M059J (cell line): ENCODE results near the gene CLEC11A. TPM values are rescaled to one million over a fixed set of nuclear protein-coding genes. Genes with fewer than 3 reads are reported as not detected.
A peak's percentile ranks its signal among the peaks of the same experiment; 100 is the strongest.
"Not testable (repeated sequence)": the region's sequence is repeated elsewhere in the genome, so short reads cannot be mapped to it uniquely, and the experiment has no call there.

ENCODE experiments used
- DNase-seq: peaks from one replicate; pipeline ENCODE4 v3.0.0-alpha.2; 2012; ENCODE audit warnings: low read depth
- total RNA-seq: library from RNA; depleted of rRNA; stranded (reverse); fragments of >200 nt; shearing (Covaris generic); gene quantifications from 2 replicates; pipeline ENCODE4 v1.2.3, GENCODE V29; 2014; rRNA removed

Gene CLEC11A
- total RNA-seq, 1 experiment from 2014 or later: 10.0 TPM

DNA sequence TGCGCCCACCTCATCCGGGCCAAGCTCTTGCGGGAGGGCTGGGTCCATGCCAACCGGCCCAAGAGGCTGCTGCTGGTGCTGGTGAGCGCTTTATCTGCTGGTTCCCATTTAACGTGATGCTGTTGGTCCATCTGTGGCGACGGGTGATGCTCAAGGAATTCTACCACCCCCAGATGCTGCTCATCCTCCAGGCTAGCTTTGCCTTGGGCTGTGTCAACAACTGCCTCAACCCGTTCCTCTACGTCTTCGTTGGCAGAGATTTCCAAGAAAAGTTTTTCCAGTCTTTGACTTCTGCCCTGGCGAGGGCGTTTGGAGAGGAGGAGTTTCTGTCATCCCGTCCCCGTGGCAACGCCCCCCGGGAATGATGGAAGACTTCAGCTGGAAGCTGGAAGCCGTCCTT, 35.9 kb downstream of the CLEC11A start:
- DNase-seq: not testable (repeated sequence)

DNA sequence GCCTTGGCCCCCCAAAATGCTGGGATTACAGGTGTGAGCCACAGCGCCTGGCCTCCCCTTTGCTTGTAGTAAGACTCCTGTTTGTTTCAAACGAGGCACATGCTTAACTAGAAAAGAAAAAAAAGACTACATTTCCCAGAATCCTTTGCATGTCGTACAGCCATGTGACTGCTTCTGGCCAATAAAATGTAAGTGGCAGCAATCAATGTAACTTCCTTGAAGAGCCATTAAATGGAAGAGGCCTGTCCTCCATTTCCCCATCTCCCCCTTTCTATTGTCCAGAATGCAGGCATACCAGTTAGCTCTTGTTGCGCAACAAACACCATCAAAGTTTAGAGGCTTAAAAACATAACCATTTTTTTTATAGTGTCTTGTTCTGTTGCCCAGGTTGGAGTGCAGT, 36.7 kb downstream of the CLEC11A start:
- no peak for DNase-seq

DNA sequence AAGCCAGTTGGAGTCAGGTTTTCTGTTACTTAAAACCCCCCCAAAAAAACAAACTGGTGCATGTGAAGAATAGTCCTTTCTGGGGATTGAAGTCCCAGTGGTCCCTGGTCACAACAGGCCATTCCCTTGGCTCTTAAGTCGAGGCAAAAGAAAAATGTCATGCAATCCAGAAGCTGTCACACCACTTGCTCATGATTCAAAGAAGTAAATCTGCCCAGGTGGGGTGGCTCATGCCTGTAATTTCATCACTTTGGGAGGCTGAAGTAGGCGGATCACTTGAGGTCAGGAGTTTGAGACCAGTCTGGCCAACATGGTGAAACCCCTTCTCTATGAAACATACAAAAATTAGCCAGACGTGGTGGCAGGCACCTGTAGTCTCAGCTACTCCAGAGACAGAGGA, 38.3 kb downstream of the CLEC11A start:
- DNase-seq: not testable (repeated sequence)

DNA sequence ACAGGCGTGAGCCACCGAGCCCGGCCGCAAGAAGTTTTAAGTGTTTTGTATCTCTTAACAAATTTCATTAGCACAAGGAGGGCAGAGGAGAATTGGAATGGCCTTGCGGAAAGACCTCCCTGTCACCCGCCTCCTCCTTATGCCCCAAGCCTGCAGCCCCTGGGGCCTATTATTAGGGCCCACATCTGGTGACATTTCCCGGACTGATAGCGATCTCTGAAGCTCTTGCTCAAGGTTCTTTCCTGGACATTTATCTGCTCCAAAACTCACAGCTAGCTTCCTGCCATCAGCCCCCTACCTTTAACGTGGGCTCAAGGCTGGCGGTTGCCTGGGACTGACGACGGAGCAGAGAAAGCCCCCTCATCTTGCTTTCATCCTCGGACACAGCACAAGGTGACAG, 40.4 kb downstream of the CLEC11A start:
- not testable (repeated sequence) for DNase-seq

DNA sequence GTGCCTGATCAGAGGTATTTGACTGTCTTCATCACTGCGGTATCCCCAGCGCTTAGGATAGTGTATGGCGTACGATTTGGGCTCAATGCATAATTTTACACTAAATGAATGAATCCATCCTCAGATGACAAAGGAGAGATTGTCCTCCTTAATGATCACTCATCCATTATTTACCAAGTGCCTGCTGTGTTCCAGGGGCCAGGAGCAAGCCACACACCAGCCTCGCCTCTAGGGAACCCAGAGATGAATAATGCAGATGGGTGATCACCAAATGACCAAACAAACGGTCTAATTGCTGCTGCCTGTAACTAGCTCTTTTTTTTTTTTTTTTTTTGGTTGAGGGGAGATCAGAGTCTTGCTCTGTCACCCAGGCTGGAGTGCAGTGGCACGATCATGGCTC, 41.2 kb downstream of the CLEC11A start:
- DNase-seq: no peak

DNA sequence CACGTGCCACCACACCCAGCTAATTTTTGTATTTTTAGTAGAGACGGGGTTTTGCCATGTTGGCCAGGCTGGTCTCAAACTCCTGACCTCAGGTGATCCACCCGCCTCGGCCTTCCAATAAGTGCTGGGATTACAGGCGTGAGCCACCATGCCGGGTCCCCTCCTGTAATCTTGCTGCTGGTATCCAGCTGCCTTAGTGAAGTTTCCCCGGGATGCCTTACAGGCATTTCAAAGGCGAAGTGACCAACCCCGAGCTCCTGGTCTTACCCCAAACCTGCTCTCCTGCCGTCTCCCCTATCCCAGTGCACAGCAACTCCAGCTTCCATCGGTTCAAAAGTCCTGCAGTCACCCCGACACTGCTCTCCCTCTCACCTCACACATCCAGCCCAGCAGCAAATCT, 43.6 kb downstream of the CLEC11A start:
- DNase-seq: not testable (repeated sequence)

DNA sequence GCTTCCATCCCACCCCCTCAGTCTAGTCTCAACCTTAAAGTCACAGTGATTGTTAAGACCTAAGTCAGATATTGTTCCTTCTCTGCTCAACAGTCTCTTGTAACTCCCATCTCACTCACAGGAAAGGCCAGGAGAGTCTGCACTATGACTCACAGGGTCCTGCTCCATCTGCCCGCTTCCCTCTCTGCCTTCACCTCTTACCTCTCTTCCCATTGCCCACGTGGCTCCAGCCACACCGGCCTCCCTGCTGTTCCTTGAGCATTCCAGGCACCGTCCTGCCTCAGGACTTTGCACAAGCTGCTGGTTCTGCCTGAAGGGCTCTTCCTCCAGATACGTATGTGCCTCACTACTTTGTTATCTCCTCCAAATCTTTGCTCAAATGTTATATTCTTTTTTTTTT, 44.1 kb downstream of the CLEC11A start:
- DNase-seq: peak; percentile 47

DNA sequence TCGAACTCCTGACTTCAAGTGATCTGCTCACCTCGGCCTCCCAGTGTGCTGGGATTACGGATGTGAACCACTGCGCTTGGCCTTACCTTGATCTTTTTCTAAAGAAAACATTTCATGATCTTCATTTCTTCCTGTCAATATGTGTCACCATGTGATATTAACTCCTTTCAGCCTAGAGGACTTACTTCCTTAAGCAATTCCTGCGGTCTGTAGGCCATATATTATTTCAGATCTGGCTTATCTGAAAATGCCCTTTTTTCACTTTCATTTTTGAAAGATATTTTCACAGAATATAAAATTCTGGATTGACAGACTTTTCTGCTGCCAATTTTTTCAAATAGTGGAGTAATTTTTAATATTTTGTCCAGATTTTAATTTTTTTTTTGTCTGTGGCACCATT, 45.1 kb downstream of the CLEC11A start:
- no peak for DNase-seq

DNA sequence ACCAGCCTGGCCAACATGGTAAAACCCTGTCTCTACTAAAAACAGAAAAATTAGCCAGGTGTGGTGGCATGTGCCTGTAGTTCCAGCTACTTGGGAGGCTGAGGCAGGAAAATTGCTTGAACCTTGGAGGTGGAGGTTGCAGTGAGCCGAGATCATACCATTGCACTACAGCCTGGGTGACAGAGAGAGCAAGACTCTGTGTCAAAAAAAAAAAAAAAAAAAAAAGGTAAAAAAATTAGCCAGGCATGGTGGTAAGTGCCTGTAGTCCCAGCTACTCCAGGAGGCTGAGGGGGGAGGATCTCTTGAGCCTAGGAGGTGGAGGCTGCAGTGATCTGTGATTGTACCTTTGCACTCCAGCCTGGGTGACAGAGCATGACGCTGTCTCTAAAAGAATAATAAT, 47.0 kb downstream of the CLEC11A start, which contains the start of gene GPR32:
TSS of gene GPR32 (plus strand) at position 301 of the 400 bp plus-strand sequence. CDS start 137 bp downstream, outside the sequence.
- DNase-seq: not testable (repeated sequence)

DNA sequence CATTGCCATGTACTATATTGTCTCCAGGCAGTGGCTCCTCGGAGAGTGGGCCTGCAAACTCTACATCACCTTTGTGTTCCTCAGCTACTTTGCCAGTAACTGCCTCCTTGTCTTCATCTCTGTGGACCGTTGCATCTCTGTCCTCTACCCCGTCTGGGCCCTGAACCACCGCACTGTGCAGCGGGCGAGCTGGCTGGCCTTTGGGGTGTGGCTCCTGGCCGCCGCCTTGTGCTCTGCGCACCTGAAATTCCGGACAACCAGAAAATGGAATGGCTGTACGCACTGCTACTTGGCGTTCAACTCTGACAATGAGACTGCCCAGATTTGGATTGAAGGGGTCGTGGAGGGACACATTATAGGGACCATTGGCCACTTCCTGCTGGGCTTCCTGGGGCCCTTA, 47.7 kb downstream of the CLEC11A start:
- DNase-seq: no peak

DNA sequence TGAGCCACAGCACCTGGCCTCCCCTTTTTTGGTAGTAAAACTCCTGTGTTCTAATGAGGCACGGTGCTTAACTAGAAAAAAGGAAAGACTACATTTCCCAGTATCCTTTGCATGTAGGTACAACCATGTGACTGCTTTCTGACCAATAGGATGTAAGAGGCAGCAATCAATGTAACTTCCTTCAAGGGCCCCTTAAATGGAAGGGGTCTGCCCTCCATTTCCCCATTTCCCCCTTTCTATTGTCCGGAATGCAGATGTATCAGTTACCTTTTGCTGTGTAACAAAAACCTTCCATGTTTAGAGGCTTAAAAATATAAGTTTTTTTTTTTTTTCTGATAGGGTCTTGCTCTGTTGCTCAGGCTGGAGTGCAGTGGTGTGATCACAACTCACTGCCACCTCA, 49.3 kb downstream of the CLEC11A start:
- no peak for DNase-seq

DNA sequence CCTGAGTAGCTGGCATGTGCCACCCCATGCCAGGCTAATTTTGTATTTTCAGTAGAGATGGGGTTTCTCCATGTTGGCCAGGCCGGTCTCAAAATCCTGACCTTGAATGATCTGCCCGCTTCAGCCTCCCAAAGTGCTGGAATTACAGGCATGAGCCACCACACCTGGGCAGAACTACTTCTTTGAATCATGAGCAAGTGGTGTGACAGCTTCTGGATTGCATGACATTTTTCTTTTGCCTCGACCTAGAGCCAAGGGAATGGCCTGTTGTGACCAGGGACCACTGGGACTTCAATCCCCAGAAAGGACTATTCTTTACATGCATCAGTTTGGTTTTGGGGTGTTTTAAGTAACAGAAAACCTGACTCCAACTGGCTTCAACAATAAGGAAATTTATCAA, 49.7 kb downstream of the CLEC11A start:
- not testable (repeated sequence) for DNase-seq

DNA sequence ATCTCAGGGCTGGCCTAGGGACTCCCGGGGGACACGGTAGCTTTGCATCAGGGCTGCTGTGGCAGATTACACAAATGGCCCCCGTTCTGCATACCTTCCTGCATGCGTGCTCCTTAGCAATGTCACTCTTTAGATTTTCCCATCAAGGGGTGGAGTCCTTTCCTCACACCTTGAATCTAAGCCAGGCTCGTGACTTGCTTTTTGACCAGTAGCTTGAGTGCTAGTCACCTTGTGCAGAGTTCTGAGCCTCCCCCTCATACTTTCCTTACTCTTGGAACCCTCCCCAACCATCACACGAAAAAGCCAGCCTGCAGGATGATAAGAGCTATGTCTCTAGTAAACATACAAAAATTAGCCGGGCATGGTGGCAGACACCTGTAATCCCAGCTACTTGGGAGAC, 50.3 kb downstream of the CLEC11A start:
- DNase-seq: not testable (repeated sequence)

Other genes starting within 250 kb of the CLEC11A start
- 29.2 and 68.1 TPM in 2 replicates for gene EMC10, start 246.9 kb upstream of the CLEC11A start, total RNA-seq
- 0.20 and 1.1 TPM in 2 replicates for gene GARIN5A, start 246.5 kb upstream of the CLEC11A start, total RNA-seq
- 9.4 and 33.7 TPM in 2 replicates for gene JOSD2, start 212.2 kb upstream of the CLEC11A start, total RNA-seq
- not detected in 2 replicates for gene ASPDH, start 209.5 kb upstream of the CLEC11A start, total RNA-seq
- not detected in 2 replicates for gene LRRC4B, start 154.9 kb upstream of the CLEC11A start, total RNA-seq
- gene SYT3, start 83.5 kb upstream of the CLEC11A start, total RNA-seq: not detected in 2 replicates
- gene C19orf81, start 73.9 kb upstream of the CLEC11A start, total RNA-seq: 1.0 and 4.9 TPM in 2 replicates
- gene SHANK1, start 3.6 kb upstream of the CLEC11A start, total RNA-seq: 0.15 TPM in 2 replicates
- gene GPR32, start 47.1 kb downstream of the CLEC11A start, total RNA-seq: not detected in 2 replicates
- gene ACP4, start 67.1 kb downstream of the CLEC11A start, total RNA-seq: not detected in 2 replicates
- gene KLK1, start 100.4 kb downstream of the CLEC11A start, total RNA-seq: not detected in 2 replicates
- gene KLK15, start 110.2 kb downstream of the CLEC11A start, total RNA-seq: not detected in 2 replicates
- gene KLK3, start 131.6 kb downstream of the CLEC11A start, total RNA-seq: not detected in 2 replicates
- not detected in 2 replicates for gene KLK2, start 150.1 kb downstream of the CLEC11A start, total RNA-seq
- gene KLK4, start 188.0 kb downstream of the CLEC11A start, total RNA-seq: not detected in 2 replicates
- not detected in 2 replicates for gene KLK5, start 229.7 kb downstream of the CLEC11A start, total RNA-seq
- gene KLK6, start 246.2 kb downstream of the CLEC11A start, total RNA-seq: 0.74 TPM in 1 of 2 replicates, not detected in the other